LoVo (cell line): ENCODE results near the gene KCNE4.

ENCODE experiments used
- DNase-seq: peaks from one replicate; pipeline ENCODE4 v3.0.0-alpha.2; 2016; ENCODE audit warnings: low spot score

Gene KCNE4, protein sequence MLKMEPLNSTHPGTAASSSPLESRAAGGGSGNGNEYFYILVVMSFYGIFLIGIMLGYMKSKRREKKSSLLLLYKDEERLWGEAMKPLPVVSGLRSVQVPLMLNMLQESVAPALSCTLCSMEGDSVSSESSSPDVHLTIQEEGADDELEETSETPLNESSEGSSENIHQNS

DNA sequence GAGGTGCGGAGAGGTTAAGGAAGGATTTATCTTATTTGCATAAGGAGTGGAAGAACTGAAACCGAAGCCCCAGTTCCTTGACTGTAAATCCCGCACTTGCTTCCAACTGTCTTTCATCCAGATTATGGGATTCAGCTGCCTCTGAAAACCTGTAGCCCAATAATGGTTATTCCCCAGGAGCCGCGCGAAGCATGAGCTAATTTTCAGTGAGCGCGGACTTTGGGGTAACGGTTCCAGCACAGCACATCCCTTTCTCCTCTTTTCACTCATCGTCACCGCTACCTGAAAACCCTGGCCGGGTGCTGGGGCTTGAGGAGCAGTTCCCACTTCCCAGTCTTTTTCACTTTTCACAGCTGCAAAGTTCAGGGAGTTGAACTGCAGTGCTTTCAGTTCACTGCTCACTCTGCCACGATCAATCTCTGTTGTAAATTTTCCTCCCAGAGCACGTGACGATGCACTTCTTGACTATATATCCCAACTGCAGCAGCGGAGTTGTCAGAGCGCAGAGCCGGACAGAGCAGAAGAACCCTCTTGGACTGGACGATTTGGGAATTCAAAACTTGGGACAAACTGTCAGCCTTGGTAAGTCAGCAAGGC lies at the start of gene KCNE4:
KCNE4 (plus strand) TSS at position 498 of the 597 bp plus-strand sequence. CDS start 641 bp downstream, outside the sequence.
- DNase-seq: no peak

DNA sequence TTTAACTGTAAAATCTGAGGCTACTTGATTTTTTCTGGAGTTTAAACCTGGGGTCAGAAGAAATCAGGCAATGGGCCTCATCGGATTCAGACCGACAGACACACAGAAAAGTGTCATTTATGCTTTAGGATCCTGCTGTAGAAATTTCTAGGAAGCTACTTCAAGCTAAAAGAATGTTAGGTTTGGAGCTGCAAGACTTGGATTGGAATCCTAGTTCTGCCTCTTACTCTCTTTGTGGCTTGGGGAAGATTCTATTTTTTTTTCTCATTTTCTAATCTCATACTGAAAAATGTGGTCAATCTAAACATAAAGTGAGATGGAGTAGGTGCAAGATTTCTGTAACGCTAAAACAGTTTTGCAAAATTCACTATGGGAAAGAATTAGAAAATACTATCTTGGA lies 48.8 kb upstream of the KCNE4 start:
- no peak for DNase-seq

DNA sequence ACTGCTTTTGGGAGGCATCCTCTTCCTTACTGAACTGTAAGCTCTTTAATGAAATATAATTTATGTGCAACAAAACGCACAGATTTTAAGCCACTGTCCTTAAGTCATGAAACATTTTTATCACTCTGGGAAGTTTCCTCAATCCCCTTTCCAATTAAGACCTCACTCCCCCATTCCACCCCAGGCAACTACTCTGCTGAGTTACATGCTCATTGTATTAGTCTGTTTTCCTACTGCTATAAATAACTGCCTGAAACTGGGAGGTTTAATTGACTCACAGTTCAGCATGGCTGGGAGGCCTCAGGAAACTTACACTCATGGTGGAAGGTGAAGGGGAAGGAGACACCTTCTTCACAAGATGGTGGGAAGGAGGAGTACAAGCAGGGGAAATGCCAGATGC lies 46.5 kb upstream of the KCNE4 start:
- no peak for DNase-seq

DNA sequence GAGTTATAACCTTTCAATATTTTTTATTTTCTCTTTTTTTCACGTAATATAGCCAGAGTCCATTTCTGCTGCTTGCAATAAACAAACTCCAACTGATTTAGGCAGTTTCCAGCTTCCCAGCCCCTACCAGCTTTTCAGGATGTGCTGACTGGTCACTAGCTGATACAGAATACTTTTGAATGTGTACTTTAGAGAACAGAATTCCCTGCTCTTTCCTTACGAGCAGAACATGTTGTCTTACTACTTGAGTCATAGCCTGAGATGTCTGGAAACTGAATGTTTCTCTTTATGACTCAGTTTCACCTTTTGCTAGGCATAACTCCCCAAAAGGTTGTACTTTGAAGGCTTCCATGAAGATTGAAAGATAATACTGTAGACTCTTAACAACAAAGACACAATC lies 44.5 kb upstream of the KCNE4 start:
- DNase-seq: no peak

DNA sequence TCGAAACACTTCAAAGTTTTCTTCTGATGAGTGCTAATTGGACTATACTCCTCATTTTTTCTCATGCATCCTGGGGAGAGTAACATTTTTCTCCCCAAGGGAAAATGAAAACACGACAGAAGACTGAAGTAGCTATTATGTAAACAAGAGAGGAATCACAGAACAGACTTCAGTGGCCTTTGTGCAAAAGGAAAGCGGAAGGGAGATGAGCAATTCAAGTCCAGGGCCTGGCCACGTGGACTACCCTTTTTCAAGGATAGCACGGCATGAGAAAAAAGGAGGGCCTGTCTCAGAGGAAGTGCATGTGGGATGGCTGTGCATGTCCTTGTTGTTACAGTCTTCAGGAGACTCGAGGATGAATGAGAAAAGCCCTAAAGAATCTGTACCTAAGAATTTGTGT lies 43.8 kb upstream of the KCNE4 start:
- no peak for DNase-seq

DNA sequence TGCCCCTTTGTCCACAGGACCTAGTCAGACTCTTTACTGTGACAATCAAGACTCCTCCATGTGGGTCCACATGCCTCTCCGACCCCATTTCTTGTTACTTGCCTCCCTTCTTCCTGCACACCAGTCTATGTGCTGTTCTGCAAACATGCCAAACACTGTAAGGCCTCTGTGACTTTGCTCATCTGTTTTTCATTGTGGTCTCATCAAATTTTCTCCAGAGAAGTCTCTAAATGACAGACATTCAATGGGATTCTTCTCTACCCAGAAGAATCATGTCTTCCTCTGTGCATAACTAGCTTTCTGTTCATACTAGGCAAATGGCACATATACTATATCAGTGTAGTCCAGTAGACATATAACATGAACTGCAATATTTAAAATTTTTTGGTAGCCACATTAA lies 43.0 kb upstream of the KCNE4 start:
- no peak for DNase-seq

DNA sequence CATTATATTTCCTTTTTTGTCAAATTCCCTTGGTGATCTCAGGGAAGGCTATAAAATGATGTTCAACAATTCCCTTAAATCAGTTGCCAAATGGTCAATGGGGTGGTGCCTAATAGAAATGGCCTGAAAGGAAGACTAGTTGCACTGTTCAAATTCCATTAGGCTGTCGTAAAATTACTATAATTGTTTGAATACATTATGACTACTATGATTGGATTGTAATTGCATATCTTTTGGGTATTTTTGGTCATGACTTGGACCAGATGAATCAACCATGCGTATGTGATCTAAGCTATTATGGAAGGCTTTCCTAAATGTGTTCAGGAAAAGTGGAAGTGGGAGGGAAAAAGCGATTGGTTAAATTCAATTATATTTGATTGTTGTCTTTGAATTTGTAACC lies 41.3 kb upstream of the KCNE4 start:
- DNase-seq: no peak

DNA sequence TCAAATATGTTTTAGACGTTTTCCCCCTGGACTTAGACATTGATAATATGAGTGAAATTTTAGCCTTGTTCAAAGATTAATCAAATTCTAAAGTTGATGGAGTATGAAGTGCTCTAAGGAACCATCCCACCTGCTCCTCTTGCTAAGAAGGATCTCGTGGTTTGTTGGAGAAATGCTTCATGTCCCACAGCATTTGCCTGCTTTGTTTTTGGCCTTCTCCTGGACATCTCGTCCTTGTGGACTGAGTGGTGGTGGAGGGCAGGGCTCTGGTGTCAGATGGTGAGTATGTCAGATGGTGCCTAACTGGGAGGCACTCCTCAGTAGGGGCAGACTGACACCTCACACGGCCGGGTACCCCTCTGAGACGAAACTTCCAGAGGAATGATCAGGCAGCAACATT lies 39.7 kb upstream of the KCNE4 start:
- DNase-seq: no peak

DNA sequence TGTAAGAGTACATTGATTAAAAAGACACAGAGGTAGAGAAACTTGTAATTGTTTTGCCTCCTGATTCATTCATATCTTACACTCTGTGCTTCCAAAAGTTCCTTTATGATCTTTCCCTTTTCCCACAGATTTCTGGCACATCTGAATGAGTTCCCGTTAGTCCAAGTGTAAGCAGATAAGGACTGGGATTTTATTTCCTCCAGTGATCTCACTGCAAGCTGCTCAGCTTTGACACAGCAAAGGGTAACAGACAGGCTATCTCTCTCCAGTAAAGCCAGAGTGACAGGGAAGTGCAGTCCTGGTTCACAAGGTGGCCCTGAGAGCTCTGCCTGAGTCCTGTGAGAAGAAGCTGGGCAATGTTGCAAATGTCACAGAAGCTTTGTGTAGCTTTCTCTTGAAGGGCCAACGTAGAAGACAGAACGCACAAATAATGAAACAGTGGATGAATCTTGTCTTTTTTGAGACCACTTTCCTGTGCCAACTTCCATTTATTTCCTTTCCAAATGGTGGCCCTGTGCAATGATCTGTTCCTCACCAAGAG lies 32.5 kb upstream of the KCNE4 start:
- no peak for DNase-seq

DNA sequence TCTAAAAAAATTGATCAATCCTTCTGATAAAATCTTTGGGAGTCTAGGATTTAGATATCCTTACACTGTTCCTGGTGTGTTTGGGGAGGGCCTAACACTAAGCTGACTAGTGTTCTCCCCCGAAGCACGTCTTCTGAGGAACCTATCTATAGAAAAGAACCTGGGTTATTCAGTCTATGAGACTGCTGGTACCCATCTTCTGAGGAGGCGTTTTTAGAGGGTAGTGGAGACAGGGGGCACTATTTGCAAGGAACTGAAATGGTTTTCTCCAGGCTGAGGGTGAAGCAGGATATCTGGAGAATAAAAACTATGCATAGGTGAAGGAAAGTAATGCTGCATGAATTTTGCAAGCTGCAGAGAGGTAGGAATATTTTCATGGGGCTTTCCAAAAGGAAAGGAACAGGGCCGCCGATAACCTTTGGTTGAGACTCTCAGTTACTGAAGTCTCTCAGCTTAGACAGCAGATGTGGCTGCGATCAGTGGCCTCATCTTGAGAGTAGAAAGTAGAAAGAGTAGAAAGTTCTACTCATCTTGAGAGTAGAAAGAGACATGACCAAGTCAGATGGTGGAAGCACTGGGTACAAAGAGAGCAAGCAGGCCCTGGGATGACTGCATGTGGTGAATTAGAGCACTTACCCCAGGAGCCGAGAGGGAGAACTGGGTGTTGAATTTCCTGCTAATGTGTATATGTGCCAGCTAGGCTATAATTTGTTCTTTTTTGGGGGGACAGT lies 31.8 kb upstream of the KCNE4 start:
- DNase-seq: no peak

DNA sequence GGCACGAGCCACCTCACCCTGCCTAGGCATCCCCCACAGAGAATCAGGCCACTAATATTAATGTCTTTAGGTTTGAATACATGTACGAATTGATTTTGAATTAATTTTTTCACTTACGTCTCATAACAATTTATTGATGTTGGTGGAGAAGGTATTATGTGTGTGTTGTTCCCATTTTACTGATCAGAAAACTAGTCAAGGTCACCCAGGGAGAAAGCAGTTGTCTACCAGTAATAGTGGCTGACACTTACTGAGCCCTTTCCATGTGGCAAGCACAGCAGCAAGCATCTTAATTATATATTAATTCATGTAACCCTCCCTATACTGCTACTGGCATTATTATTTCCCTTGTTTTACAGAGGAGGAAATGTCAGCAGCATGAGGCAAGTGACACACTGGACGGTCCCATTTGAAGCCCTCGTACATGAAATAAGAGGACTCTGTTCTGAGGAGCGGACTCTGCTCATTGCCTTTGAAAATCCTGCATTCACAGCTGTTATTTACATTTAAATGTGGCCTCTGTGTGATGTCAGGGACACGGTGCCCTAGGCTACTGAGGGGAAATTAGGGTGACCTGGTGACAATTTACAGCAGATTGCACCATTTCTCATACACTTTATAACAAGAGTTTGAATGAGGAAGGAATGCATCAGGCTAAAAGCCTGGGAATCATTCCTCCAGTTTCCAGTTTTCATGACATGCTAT lies 30.9 kb upstream of the KCNE4 start:
- DNase-seq: no peak

DNA sequence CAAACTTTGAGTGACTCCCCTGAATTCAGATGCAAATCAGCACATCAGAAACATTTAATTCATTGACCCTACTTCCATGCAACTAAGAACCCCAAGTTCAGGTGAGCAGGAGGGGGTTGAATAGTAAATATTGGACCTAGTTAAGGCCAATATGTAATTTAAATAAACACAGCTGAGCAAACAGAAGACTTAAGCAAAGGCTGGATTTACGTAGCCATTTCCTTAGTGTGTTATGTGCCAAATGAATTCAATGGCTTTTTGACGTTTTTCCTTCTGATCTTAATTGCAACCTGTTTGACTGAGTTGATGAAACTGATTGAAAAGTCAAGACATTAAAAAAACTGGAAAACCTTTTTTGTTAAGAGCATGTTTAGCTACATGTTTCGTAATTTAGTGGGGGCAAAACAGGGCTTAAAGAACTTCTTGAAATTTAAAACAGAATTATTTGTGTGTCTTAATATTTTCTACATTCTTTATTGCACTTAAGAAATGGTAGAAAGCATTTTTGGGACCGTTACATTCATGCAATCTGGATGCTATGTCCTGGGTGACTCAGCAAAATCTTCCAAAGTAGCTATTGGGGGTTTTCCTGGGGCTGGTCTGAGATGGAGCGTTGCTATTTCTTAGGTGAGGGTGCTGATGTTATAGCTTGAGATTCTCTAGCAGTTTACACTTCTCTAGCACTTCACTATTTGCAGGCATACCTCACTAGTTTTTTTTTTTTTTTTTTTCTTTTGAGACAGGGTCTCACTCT lies 25.5 kb upstream of the KCNE4 start:
- no peak for DNase-seq

DNA sequence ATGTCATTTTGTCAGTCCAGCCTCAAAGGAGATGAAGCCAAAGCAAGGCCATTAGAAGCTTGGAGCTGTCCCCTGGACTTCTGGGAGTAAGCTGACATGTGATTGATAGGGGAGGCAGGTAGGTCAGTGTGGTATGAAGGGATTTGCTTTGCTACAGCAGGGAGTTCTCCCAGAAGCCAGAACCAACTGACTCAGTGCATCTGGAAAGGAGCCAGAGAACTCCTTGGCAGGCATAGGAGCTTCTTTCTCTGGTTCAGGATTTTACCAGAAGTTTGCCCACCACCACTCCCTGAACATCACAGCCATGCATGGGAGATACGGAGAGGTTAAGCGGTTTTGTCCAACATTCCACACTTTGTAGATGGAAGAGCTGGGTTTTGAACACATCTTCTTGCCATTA lies 24.5 kb upstream of the KCNE4 start:
- peak; percentile 63 for DNase-seq

DNA sequence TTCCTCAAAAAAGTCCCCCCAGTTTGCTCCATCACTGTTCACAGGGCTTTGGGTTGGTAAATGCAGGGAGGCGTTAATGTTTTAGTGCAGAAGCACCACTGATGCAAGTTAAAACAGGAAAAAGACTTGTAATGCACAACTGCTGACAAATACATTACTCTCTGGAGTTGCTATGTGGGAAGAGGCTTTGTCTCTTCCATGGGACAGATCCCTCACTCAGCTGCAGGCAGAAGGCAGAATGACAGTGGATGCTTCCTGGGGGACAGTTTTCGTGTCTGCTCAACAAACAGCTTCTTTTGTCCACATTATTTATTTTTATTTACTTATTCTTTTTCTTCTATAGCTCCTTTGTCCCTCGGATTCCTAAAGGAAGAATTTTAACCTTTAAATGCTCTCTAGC lies 22.7 kb upstream of the KCNE4 start:
- DNase-seq: no peak

DNA sequence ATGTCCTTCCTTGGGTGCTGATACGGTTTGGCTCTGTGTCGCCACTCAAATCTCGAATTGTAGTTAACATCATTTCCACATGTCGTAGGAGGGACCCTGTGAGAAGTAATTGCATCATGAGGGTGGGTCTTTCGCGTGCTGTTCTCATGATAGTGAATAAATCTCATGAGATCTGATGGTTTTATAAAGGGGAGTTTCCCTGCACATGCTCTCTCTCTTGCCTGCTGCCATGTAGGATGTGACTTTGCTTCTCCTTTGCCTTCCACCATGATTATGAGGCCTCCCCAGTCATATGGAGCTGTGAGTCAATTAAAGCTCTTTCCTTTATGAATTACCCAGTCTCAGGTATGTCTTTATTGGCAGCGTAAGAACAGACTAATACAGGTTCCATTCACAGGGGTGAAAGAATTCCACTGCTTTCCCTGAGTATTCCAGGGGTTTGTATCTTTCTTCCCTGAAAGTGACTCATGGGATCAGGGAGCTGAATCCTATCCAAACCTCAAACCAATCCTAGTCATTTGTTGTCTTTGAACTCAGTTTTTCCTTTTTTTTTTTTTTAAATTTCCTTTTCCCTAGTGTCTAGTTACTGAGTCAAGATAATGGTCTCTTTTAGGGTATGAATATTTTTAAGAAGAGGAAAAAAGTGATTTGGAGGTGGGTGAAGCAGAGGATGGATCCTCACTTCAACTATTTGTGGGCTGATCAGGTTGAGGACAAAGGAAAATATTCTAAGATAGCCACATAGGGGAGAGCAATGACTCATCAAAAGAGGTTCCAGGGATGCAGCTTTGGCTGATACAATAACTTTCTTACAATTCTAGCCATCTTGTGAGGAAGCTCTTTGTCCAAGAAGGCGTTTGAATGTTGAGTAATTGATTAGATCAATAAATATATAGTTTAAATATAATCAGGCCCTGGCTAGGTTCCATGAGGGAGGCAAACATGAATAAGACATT lies 19.5 kb upstream of the KCNE4 start:
- DNase-seq: no peak

DNA sequence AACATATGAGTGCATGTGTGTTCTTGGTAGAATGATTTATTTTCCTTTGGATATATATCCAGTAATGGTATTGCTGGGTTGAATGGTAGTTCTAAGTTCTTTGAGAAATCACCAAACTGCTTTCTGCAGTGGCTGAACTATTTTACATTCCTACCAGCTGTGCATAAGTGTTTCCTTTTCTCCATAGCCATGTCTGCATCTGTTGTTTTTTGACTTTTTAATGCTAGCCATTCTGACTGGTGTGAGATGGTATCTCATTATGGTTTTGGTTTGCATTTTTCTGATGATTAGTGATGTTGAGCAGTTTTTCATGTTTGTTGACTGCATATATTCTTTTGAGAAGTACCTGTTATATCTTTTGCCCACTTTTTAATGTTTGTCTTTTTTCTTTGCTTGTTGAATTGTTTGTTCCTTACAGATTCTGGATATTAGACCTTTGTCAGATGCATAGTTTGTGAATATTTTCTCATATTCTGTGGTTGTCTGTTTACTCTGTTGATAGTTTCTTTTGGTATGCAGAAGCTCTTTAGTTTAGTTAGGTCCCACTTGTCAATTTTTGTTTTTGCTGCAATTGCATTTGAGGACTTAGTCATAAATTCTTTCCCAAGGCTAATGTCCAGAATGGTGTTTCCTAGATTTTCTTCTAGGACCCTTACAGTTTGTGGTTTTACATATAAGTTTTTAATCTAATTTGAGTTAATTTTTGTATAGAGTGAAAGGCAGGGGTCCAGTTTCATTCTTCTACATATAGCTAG lies 17.6 kb upstream of the KCNE4 start:
- DNase-seq: no peak

DNA sequence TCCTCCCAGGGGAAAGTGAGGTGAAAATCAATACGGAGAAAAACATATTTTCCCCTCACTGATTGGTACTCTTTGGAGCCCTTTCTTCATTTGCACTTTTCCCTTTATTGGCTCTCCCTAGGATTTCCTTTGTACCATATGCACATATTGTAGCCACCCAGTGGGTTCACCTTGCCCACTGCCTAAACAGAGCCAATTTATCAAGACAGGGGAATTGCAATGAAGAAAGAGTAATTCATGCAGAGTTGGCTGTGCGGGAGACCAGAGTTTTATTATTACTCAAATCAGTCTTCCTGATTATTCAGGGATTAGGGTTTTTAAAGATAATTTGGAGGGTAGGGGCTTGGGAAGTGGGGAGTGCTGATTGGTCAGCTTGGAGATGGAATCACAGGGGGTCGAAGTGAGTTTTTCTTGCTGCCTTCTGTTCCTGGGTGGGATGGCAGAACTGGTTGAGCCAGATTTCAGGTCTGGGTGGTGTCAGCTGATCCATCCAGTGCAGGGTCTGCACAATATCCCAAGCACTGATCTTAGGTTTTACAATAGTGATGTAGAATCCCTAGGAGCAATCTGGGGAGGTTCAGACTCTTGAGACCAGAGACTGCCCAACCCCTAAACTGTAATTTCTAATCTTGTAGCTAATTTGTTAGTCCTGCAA lies 15.1 kb upstream of the KCNE4 start:
- no peak for DNase-seq

DNA sequence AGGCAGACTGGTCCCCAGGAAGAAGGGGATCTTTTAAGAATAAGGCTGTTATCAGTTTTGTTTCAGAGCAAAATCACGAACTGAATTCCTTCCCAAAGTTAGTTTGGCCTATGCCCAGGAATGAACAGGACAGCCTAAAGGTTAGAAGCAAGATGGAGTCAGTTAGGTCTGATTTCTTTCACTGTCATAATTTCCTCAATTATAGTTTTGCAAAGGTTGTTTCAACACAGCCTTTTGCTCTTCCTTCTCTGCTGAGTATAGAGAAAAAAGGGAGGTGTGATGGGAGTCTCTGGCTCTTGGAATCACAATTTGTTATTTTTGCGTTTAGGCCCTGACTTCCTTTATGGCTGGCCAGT lies 14.6 kb upstream of the KCNE4 start:
- DNase-seq: no peak

DNA sequence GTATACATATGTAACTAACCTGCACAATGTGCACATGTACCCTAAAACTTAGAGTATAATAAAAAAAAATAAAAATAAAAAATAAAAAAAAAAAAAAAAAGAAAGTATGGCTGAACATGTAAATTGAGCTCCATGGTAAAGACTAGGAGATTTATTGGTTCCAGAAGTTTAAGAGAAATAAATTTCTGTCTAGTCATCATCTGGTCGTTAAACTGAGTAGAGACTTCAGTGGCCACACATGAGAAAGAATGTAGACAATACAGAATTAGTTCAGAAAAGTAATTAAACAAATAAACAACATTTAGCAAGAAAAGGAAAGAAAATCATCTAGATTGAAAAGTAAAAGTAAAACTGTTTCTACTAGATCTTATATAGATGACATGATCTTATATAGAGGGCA lies 12.4 kb upstream of the KCNE4 start:
- DNase-seq: no peak

DNA sequence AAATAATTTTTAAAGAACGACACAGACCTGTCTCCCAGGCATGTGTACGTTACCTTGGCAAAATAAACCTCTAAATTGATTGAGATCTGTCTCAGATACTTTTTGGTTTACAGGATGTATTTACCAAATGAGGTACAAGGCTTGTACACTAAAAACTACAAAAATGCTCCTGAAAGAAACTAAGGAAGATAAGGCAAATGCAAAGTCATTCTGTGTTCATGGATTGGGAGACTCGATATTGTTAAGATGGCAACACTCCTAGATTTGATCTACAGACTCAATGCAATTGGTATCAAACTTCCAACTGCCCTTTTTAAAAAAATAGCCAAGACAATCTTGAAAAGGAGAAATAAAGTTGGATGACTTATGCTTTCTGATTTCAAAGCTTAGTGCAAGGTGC lies 11.5 kb upstream of the KCNE4 start:
- DNase-seq: no peak
